NOMO-1 (cell line): ENCODE results near the gene TCERG1L.
"Not testable (repeated sequence)": the region's sequence is repeated elsewhere in the genome, so short reads cannot be mapped to it uniquely, and the experiment has no call there.

ENCODE experiments used
- DNase-seq, 2 experiments: peaks; one replicate each; lab custom pipeline; 2025; ENCODE audit not compliant: unreplicated experiment in 2 of 2; lab: John Stamatoyannopoulos, UW

TCERG1L gene

GRCh38 chr10:131150126-131150525 is 161.4 kb downstream of the TCERG1L start:
- DNase-seq, result no peak

DNA sequence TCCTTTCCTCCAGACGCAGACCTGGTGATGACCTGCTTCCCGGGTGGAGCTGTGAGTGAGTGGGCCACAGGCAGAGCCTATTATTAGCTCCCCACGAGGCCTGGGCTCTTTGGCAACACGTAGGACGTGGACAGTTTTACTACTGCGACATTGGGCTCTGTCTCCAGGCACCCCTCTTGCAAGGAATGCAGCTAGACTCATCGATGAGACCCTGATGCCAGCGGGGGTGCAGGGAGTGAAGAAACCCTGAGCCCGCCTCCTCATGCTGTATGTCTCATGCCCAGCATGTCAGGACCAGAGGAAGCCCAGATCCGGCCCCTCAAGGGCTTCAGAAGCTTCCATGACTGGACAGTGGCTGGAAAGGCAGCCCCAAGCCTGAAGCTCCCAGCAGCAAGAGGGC is 161.9 kb downstream of the TCERG1L start:
- DNase-seq, result no peak

DNA sequence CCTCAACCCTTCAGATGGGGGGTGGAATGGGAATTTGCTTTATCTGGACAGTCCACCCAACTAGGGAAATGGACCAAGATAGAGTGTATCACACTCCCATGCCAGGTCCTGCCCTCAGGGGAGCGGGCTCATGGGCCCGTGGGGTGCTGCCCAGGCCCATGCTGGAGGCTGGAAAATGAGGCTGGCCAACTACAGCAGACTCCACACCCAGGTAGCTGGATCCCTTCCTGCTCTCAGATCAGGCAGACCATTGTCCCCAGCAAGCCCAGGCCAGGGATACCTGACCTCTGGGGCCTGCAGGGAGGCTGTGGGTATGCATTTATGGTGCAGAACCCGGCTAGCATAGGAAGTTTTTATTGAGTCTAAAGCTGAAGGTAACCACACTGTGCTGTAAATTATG is 162.4 kb downstream of the TCERG1L start:
- no peak for DNase-seq

- DNase-seq, result no peak
Observed at GRCh38 chr10:131148270-131148669, 163.3 kb downstream of the TCERG1L start.

- no peak for DNase-seq
Observed at GRCh38 chr10:131147301-131147975, 164.1 kb downstream of the TCERG1L start.

DNA sequence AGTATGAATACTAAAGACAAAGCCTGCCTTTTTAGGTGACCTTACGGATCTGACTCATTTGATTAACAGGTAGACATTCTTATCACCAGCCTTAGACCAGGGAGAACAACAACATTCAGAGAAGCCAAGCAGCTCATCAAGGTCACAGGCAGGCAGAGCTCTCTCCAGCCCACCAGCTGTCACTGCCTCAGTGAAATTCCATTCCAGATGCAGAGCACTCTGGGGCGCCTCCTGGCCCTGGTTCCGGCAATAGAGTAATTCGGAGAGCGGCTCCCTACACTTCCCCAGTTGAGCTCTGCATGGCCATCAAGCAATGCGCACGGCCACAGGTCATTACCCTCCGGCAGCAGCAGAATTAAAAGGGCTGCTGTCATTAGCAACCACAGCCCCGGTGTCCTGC is 164.7 kb downstream of the TCERG1L start:
- DNase-seq, result no peak

- no peak for DNase-seq
Observed at GRCh38 chr10:131145756-131146155, 165.8 kb downstream of the TCERG1L start.

GRCh38 chr10:131144711-131145375 is 166.7 kb downstream of the TCERG1L start:
- no peak for DNase-seq

- no peak for DNase-seq
Observed at GRCh38 chr10:131144196-131144595, 167.3 kb downstream of the TCERG1L start.

GRCh38 chr10:131143425-131144165 is 167.9 kb downstream of the TCERG1L start:
- no peak for DNase-seq

- DNase-seq, result no peak
Observed at GRCh38 chr10:131142517-131143380, 168.8 kb downstream of the TCERG1L start.

- no peak for DNase-seq
Observed at GRCh38 chr10:131141645-131142516, 169.6 kb downstream of the TCERG1L start.

- no peak for DNase-seq
Observed at GRCh38 chr10:131141207-131141606, 170.3 kb downstream of the TCERG1L start.

DNA sequence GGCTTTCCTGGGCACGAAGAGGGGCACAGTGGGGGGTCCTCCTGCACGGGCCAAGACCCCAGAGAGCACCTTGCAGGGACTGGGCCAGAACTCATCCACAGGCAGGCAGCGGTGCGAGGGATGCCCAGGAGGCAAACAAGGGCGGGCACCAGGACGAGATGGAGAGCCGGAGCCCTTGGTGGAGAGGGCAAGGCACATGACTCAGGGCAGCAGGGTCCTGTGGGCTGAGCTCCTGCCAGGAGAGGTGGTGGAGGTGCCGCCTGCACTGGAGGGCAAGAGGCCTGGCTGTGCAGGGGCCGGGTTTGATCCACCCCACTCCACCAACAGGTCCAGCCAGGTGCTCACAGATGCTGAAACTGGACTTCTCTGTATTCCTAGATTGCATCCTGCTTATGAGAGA is 170.9 kb downstream of the TCERG1L start:
- no peak for DNase-seq

DNA sequence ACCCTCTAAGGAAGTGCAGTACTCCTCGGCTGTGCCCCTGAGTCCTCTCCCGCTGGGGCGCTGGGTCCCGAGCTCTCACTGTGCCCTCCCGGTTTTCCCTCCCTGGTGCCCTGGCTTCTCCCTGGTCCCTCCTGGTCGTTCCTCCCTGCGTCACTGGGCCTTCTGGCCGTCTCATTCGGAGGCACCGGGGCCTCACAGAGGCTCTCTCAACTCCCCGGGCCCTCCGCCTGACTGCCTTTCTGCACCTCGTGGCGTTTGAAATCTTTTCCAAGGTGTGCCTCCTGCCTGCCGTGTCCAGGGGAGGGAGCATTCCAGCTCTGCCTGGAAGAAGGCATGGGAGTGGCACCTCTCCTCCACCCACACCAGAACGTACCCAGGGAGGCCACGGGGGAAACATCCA is 174.3 kb downstream of the TCERG1L start:
- no peak for DNase-seq

DNA sequence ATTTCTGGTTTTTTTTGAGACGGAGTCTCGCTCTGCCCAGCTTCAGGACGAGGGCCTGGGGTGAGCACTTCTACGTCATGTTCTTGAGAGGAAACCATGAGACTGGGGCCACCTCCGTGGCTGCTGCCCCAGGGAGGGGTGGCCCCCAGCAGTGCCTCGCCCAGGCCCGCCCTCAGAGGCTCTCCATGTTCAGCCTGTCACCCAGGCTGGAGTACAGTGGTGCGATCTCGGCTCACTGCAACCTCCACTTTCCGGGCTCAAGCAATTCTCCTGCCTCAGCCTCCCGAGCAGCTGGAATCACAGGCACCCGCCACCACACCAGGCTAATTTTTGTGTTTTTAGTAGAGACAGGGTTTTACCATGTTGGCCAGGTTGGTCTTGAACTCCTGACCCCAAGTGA is 175.2 kb downstream of the TCERG1L start:
- not testable (repeated sequence) for DNase-seq

DNA sequence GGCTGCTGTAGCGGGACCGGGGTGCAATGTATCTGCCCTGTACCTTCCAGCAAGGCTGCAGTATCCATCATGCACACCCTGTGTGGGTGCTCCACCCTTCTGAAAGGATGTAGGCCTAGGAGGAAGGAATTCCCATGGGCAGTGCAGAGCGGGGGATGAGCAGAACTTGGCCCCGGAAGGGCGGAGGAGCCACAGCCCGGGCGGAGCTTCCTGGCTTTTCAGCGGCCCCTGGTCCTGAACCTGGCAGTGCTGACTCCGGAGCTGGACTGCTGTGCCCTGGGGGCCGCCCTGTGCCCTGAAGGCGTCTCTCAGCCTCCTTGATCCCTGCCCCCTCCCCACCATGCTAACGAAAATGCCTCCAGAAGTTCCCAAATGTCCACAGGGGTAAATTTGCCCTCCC is 175.8 kb downstream of the TCERG1L start:
- no peak for DNase-seq

DNA sequence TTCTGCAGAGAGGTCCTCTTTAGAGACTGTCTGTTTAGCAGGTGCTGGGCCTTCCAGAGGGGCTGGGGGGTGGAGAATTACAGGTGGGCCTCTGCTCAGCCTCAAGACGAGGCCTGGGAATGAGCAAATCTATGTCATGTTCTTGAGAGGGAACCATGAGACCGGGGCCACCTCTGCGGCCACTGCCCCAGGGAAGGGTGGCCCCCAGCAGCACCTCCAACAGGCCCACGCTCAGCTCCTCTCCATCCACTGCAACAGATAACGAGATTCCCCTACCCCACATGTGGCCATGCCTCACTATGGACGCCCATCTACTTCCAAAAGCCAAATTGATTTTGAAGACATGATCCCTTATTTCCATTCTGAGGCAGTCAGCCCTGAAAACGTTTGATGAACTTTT is 176.9 kb downstream of the TCERG1L start:
- no peak for DNase-seq

DNA sequence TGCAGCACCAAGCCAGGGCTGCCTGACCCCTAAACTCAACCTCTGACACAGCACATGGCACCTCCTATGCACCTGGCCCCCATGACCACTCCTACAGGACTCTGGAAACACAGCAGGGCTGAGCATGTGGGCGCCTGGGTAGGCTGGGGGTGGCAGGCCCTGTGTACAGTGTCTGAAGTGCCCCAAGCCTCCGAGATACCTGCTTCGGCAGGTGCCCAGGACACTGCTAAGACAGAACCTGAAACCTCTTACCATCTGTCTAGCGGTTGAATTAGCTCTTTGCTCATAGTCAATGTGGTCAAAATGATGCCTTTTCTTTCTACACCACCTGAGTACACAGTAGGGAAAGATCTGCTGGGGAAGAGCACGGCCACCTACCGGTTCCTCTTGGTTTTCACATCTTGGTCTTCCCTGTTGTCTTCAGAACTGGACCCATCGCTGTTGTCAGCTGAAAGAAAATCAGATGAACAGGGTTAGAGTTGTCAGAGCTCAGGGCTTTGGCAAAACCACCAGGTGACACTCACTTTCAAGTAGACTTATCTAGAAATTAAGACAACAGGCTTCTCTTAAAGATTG is 177.4 kb downstream of the TCERG1L start:
- DNase-seq, result no peak

- DNase-seq, result no peak
Observed at GRCh38 chr10:131132681-131133080, 178.8 kb downstream of the TCERG1L start.
